ENCODE measurements around the gene NNMT. TPM values are rescaled to one million over a fixed set of nuclear protein-coding genes. Genes with fewer than 3 reads are reported as not detected.

Gene NNMT
- total and polyA plus RNA-seq, 9 of the 15 experiments (the other 6 are each of a cell fraction or from before 2014, with no cell fraction given): 6.1 to 15.0 (median 11.2) TPM

DNA sequence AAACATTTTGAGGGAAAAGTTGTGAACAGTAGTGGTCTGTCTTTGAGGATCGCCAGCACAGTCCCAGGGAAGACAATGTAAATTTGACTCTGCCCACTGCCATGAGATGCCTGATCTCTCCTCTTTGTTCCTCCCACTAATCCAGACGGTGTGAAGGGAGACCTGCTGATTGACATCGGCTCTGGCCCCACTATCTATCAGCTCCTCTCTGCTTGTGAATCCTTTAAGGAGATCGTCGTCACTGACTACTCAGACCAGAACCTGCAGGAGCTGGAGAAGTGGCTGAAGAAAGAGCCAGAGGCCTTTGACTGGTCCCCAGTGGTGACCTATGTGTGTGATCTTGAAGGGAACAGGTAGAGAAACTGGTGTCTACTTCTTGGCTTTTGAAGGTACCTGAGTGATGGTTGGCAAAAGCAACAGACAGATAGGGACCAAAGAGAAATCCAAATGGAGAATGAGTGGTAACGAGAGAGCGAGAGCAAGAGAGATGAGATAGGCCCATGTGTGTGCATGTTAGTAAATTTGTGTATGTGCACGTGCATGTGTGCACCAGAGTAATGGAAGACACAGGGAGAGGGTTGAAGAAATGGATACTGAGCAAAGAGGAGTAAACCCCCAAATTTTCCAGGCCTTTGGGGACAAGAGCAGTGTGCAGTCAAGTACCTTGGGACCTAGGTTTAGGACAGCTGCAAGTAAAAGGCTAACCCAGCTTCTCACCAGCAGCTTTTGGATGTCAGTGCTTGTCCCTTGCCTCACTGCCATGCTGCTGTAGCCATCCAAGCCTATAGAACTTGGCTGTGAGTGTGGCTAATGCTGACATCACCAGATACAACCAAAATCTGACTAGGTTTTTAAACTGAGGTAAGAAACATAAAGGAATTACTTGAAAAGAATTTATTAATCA is 1.9 kb downstream of the NNMT start (continued):
- TF ChIP-seq, protein P1, sequence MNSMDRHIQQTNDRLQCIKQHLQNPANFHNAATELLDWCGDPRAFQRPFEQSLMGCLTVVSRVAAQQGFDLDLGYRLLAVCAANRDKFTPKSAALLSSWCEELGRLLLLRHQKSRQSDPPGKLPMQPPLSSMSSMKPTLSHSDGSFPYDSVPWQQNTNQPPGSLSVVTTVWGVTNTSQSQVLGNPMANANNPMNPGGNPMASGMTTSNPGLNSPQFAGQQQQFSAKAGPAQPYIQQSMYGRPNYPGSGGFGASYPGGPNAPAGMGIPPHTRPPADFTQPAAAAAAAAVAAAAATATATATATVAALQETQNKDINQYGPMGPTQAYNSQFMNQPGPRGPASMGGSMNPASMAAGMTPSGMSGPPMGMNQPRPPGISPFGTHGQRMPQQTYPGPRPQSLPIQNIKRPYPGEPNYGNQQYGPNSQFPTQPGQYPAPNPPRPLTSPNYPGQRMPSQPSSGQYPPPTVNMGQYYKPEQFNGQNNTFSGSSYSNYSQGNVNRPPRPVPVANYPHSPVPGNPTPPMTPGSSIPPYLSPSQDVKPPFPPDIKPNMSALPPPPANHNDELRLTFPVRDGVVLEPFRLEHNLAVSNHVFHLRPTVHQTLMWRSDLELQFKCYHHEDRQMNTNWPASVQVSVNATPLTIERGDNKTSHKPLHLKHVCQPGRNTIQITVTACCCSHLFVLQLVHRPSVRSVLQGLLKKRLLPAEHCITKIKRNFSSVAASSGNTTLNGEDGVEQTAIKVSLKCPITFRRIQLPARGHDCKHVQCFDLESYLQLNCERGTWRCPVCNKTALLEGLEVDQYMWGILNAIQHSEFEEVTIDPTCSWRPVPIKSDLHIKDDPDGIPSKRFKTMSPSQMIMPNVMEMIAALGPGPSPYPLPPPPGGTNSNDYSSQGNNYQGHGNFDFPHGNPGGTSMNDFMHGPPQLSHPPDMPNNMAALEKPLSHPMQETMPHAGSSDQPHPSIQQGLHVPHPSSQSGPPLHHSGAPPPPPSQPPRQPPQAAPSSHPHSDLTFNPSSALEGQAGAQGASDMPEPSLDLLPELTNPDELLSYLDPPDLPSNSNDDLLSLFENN (IDR thresholded peaks at IDR 0.05; ENCODE audit: low read depth in 2 of 2, low read length in 2 of 2): no peak
- TF ChIP-seq LARP7 (IDR thresholded peaks at IDR 0.05) (no peak), MTA2 (IDR thresholded peaks at IDR 0.05; ENCODE audit: low read depth) (no peak), RBBP5 (IDR thresholded peaks at IDR 0.05; ENCODE audit: borderline replicate concordance, insufficient read depth, low read length, poor library complexity, severe bottlenecking) (no peak), NCOR1 (IDR thresholded peaks at IDR 0.05) (no peak), FOXM1 (IDR thresholded peaks at IDR 0.05; ENCODE audit: low read depth) (no peak), FOXM1 (CRISPR knock-in tag; IDR thresholded peaks at IDR 0.05; ENCODE audit: low read depth) (no peak), TAF15 (IDR thresholded peaks at IDR 0.05; ENCODE audit: low read depth, low read length) (no peak), HDAC8 (tag; IDR thresholded peaks at IDR 0.05) (no peak), SIN3A (IDR thresholded peaks at IDR 0.05; ENCODE audit: borderline replicate concordance in 2 of 2, control insufficient read depth in 1 of 2, low read depth in 2 of 2, low read length in 2 of 2) (no peak)
- TF ChIP-seq, protein P2, sequence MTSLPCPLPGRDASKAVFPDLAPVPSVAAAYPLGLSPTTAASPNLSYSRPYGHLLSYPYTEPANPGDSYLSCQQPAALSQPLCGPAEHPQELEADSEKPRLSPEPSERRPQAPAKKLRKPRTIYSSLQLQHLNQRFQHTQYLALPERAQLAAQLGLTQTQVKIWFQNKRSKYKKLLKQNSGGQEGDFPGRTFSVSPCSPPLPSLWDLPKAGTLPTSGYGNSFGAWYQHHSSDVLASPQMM (CRISPR knock-in tag; IDR thresholded peaks at IDR 0.05): no peak
- TF ChIP-seq, protein P3, sequence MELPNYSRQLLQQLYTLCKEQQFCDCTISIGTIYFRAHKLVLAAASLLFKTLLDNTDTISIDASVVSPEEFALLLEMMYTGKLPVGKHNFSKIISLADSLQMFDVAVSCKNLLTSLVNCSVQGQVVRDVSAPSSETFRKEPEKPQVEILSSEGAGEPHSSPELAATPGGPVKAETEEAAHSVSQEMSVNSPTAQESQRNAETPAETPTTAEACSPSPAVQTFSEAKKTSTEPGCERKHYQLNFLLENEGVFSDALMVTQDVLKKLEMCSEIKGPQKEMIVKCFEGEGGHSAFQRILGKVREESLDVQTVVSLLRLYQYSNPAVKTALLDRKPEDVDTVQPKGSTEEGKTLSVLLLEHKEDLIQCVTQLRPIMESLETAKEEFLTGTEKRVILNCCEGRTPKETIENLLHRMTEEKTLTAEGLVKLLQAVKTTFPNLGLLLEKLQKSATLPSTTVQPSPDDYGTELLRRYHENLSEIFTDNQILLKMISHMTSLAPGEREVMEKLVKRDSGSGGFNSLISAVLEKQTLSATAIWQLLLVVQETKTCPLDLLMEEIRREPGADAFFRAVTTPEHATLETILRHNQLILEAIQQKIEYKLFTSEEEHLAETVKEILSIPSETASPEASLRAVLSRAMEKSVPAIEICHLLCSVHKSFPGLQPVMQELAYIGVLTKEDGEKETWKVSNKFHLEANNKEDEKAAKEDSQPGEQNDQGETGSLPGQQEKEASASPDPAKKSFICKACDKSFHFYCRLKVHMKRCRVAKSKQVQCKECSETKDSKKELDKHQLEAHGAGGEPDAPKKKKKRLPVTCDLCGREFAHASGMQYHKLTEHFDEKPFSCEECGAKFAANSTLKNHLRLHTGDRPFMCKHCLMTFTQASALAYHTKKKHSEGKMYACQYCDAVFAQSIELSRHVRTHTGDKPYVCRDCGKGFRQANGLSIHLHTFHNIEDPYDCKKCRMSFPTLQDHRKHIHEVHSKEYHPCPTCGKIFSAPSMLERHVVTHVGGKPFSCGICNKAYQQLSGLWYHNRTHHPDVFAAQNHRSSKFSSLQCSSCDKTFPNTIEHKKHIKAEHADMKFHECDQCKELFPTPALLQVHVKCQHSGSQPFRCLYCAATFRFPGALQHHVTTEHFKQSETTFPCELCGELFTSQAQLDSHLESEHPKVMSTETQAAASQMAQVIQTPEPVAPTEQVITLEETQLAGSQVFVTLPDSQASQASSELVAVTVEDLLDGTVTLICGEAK (IDR thresholded peaks at IDR 0.05): no peak
- TF ChIP-seq, protein P3 (CRISPR knock-in tag; IDR thresholded peaks at IDR 0.05): no peak

Measured in K562 (cell line).